ENCODE measurements around the gene DBH.

DNA sequence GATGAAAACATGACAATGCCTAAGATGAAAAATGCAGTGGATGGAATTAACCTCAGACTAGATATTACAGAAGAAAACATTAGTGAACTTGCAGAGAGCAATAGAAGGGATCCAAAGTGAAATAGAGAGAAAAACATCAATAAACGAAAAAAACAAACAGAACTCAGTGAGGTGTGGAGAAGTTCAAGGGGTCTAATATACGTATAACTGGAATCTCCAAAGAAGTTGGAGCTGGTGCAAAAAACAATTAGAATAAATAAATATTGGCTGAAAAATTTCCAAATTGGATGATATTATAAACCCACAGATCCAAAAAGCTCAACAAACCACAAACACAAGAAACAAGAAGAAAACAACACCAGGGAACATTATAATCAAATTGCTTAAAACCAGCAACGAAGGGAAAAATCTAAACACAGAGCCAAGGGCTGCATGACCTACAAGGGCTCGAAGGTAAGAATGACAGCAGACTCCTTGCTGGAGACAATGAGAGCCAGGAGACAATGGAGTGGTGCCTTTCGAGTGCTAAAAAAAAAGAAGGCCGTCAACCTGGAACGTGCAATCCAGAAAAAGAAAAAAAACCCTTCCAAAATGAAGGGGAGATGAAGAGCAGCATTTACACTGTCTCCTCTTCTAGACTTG is 38.7 kb upstream of the DBH start:
- TF ChIP-seq, protein P1, sequence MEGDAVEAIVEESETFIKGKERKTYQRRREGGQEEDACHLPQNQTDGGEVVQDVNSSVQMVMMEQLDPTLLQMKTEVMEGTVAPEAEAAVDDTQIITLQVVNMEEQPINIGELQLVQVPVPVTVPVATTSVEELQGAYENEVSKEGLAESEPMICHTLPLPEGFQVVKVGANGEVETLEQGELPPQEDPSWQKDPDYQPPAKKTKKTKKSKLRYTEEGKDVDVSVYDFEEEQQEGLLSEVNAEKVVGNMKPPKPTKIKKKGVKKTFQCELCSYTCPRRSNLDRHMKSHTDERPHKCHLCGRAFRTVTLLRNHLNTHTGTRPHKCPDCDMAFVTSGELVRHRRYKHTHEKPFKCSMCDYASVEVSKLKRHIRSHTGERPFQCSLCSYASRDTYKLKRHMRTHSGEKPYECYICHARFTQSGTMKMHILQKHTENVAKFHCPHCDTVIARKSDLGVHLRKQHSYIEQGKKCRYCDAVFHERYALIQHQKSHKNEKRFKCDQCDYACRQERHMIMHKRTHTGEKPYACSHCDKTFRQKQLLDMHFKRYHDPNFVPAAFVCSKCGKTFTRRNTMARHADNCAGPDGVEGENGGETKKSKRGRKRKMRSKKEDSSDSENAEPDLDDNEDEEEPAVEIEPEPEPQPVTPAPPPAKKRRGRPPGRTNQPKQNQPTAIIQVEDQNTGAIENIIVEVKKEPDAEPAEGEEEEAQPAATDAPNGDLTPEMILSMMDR (IDR thresholded peaks at IDR 0.05), result no peak
- no peak for TF ChIP-seq POLR2A (IDR thresholded peaks at IDR 0.05)
